Stomach (tissue), 9 donors: ENCODE data around the gene ELF1. TPM values are rescaled to one million over a fixed set of nuclear protein-coding genes. Genes with fewer than 3 reads are reported as not detected.

Experiments used
- DNase-seq, 2 donors: peaks; one replicate each; pipeline versions ENCODE4 v3.0.0 to v3.0.0-alpha.2; 2013 to 2019
- H3K27ac ChIP-seq, 5 donors: fragments of 200-600 bp in 4 of 5; sonication (generic) in 4 of 5; one replicate each; pipeline ENCODE4 v1.5.1; 2013 to 2019; ENCODE audit warnings: mild to moderate bottlenecking in 1 of 5, moderate library complexity in 1 of 5
- H3K27me3 ChIP-seq, 3 donors: fragments of 200-600 bp; sonication (generic); one replicate each; pipeline ENCODE4 v1.5.1; 2017 to 2019; ENCODE audit warnings: mixed run types in 1 of 3
- H3K36me3 ChIP-seq, 4 donors: fragments of 200-600 bp; sonication (generic); 1 replicate in 3 of 4; 2 replicates in 1 of 4; pipeline ENCODE4 v1.5.1; 2016 to 2019
- H3K4me1 ChIP-seq, 4 donors: fragments of 200-600 bp; sonication (generic); one replicate each; pipeline ENCODE4 v1.5.1; 2016 to 2019
- H3K4me3 ChIP-seq, 4 donors: fragments of 200-600 bp; sonication (generic) in 3 of 4; one replicate each; pipeline ENCODE4 v1.5.1; 2016 to 2019; ENCODE audit warnings: mild to moderate bottlenecking in 1 of 4
- H3K9me3 ChIP-seq, 4 donors: fragments of 200-600 bp; sonication (generic); one replicate each; pipeline ENCODE4 v1.5.1; 2016 to 2019
- CTCF ChIP-seq, 7 experiments: fragments of 450-650 bp in 4 of 7; fragments of 200-600 bp in 3 of 7; sonication (generic) in 3 of 7; IDR thresholded peaks; one replicate each; pipeline ENCODE4 v1.5.1; 2016 to 2019; ENCODE audit warnings: antibody characterized with exemption in 7 of 7, control low read depth in 2 of 7, mild to moderate bottlenecking in 1 of 7
- EP300 ChIP-seq: sonication (generic); formaldehyde crosslinking; IDR thresholded peaks from one replicate; pipeline ENCODE4 v1.6.1; 2017; ENCODE audit warnings: antibody characterized with exemption
- POLR2A ChIP-seq, 4 donors: fragments of 450-650 bp; IDR thresholded peaks; one replicate each; pipeline ENCODE4 v1.6.1; 2016; ENCODE audit warnings: antibody characterized with exemption in 4 of 4, control low read depth in 2 of 4, mild to moderate bottlenecking in 1 of 4, moderate library complexity in 1 of 4
- POLR2AphosphoS5 ChIP-seq, 3 donors: sonication (generic); formaldehyde crosslinking; IDR thresholded peaks; one replicate each; pipeline ENCODE4 v1.6.1; 2016; ENCODE audit warnings: antibody characterized with exemption in 3 of 3
- WGBS, 5 donors: extraction: QIAGEN DNeasy Blood & Tissue Kit in 3 of 5; methylation state at CpG; one replicate each; pipeline versions ENCODE4 v1.1.5 to v1.1.7; 2013 to 2018; 5-methylcytosine and 5-hydroxymethylcytosine counted together
- intact Hi-C: fragments of 100-400 bp; cut with DNase I; formaldehyde crosslinking; loops from one replicate; pipeline ENCODE4 v1.15.1; 2023; ENCODE audit warnings: low total_unique reads
- polyA plus RNA-seq, 3 donors: library from polyadenylated mRNA; stranded (reverse); fragments of 200-250 nt; gene quantifications; one replicate each; pipeline ENCODE4 v1.2.3, GENCODE V29; 2013
- total RNA-seq, 5 donors: library from RNA; depleted of rRNA; stranded (reverse); fragments of >200 nt; gene quantifications; one replicate each; pipeline versions ENCODE4 v1.1.0 to v1.2.3, GENCODE V29; 2014 to 2016
- donor health status: healthy with polysubstance abuse.
- donor health status: Bipolar disorder and iron deficiency.
- donor health status: healthy.

ELF1 gene
- total and polyA plus RNA-seq, 8 donors = 10.9 to 113 (median 36.2) TPM

GRCh38 chr13:40975441-40975840, 43.7 kb downstream of the ELF1 start:
- H3K9me3 ChIP-seq = no peaks in the 10 kb centered on the region
- no peaks in the 10 kb centered on the region for H3K27me3 ChIP-seq
- no peak overlapping the region for H3K4me3 ChIP-seq
- H3K4me1 ChIP-seq = peaks cover 38 to 97% (median 70%) of the 10 kb centered on the region in 4 donors
- no peaks in the 10 kb centered on the region for H3K36me3 ChIP-seq
- intact Hi-C loops = no loop called here
- peak overlapping the region in 4 of 5 donors; percentile 35 to 52 (median 44) for H3K27ac ChIP-seq
- TF ChIP-seq EP300 (no peak), POLR2A (IDR thresholded peaks at IDR 0.05) (no peak), POLR2AphosphoS5 (IDR thresholded peaks at IDR 0.05) (no peak), CTCF (IDR thresholded peaks at IDR 0.05) (no peak)
- DNase-seq = no peak

GRCh38 chr13:40974460-40975407, 44.4 kb downstream of the ELF1 start:
- Histone ChIP-seq H3K4me1 (peaks cover 42 to 98% (median 74%) of the 10 kb centered on the region in 4 donors), H3K36me3 (no peaks in the 10 kb centered on the region), H3K27ac (peak overlapping the region; percentile 31 to 68 (median 45)), H3K4me3 (no peak overlapping the region), H3K9me3 (no peaks in the 10 kb centered on the region), H3K27me3 (no peaks in the 10 kb centered on the region)
- intact Hi-C loops = no loop called here
- DNase-seq = peak in 1 of 2 donors; percentile 81
- 29 to 37% (median 32%) methylated on average over 4 of the region's 4 CpGs for WGBS, 5 donors
- TF ChIP-seq EP300 (no peak), CTCF (IDR thresholded peaks at IDR 0.05) (peak in 5 of 7 experiments; percentile 19 to 41 (median 26)), POLR2AphosphoS5 (IDR thresholded peaks at IDR 0.05) (peak in 2 of 3 donors; percentile 18 to 32)

GRCh38 chr13:40973409-40973808, 45.7 kb downstream of the ELF1 start:
- TF ChIP-seq POLR2A (IDR thresholded peaks at IDR 0.05) = no peak
- TF ChIP-seq POLR2AphosphoS5 (IDR thresholded peaks at IDR 0.05) = no peak
- no peak for TF ChIP-seq CTCF (IDR thresholded peaks at IDR 0.05)
- TF ChIP-seq EP300 = no peak
- no peak overlapping the region for H3K27ac ChIP-seq
- DNase-seq = no peak
- H3K4me3 ChIP-seq = no peak overlapping the region
- intact Hi-C loops = no loop called here
- no peaks in the 10 kb centered on the region for H3K36me3 ChIP-seq
- H3K27me3 ChIP-seq = no peaks in the 10 kb centered on the region
- H3K9me3 ChIP-seq = no peaks in the 10 kb centered on the region
- 44 to 79% (median 70%) methylated on average over 1 of the region's 1 CpG for WGBS, 5 donors
- H3K4me1 ChIP-seq = peaks cover 48 to 99% (median 81%) of the 10 kb centered on the region in 4 donors

- intact Hi-C loops = no loop called here
- Histone ChIP-seq H3K9me3 (no peaks in the 10 kb centered on the region), H3K36me3 (no peaks in the 10 kb centered on the region), H3K4me1 (peaks cover 50 to 100% (median 82%) of the 10 kb centered on the region in 4 donors), H3K27me3 (no peaks in the 10 kb centered on the region), H3K4me3 (no peak overlapping the region), H3K27ac (no peak overlapping the region)
- TF ChIP-seq POLR2A (IDR thresholded peaks at IDR 0.05) (no peak), EP300 (no peak), CTCF (IDR thresholded peaks at IDR 0.05) (no peak), POLR2AphosphoS5 (IDR thresholded peaks at IDR 0.05) (no peak)
- no peak for DNase-seq
- WGBS, 5 donors = 76 to 84% (median 83%) methylated on average over 4 of the region's 4 CpGs
Measured at GRCh38 chr13:40971321-40971720, 47.8 kb downstream of the ELF1 start.
